Nucleus accumbens (tissue), 56 donors: ENCODE results near the gene ZNRF3.

ENCODE experiments used
- DNase-seq, 56 donors: peaks; one replicate each; lab custom pipeline; 2025; lab: John Stamatoyannopoulos, UW

The ZNRF3 gene

DNA sequence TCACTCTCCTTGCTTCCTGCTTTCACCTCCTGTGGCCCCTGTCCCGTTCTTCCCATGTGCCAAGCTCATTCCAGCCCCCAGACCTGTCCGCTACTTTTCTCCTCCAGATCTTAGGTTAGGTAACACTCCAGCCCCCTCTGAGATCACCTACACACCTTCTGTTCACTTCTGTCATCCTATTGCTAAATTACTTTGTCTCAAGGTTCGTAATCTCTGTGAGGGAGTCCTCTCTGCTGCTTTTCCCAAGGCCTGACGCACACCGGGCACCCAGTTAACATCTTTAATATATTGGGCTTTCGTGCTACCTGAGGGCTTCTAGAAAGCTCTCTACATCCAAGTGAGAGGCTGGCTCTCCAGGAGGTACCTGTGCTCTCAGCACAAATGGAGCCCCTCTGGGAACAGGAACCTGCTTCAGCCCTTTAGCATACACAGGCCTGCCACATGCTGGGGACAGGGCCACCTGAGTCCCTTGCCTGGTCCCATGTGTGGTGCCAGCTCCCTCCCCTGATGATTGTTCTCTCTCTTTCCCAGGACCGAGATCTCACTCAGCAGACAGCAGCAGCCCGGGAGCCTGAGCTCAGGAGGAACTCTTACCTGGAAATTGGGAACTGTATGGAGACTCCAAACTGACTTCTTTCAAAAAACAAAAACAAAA lies 169.8 kb downstream of the ZNRF3 start:
- DNase-seq: no peak

DNA sequence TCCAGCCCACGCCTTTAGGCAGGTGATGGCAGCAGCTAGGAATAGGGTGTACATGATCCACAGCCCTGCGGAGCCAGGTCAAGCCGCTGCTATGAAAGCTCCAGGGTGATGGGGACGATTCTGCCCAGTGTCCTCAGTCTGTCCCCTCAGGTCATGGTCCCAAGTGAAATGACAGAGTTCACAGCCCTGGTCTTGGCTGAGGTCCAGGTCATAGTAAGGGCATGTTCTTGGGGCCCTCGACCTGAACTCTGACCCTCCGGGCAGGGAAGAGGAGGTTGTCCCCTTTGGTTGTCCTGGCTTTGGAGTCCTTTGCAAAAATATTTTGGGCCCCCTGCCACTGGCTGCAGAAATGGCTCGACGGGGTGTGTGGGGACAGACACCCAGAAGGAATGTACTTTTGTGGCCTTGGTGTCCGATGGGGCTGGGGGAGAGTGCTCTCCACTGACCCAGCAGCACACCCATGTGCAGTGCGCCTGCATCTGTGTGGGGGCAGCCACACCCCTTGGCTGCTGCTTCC lies 170.9 kb downstream of the ZNRF3 start:
- no peak for DNase-seq

DNA sequence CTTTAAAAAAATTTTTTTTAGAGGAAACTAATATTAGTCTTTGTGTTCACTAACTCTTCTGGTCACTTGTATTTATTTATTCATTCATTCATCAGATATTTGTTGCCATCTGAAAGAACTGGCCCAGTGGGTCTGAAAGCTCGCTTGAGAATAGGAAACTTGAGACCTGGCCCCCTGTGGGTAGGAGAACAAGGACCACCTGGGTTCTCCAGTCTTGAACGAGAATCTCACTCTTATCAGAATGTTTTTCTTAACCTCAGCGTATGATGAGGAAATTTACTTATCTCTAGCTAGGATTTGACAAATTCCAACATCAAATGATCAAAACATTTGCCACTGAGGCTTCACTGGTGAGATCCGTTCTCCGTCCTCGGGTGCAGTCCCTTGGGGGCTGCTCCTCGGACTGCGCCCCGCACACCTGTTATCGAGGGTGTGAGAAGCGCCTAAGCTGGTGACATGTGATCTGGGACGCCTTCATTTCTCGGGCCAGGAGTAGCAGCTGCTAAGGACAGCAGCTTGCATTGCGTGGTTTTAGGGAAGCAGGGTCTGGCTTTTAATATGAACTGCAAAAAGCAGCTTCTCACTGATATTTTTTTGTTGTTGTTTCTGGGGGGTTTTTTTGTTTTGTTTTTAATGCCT lies 171.9 kb downstream of the ZNRF3 start:
- DNase-seq: no peak

DNA sequence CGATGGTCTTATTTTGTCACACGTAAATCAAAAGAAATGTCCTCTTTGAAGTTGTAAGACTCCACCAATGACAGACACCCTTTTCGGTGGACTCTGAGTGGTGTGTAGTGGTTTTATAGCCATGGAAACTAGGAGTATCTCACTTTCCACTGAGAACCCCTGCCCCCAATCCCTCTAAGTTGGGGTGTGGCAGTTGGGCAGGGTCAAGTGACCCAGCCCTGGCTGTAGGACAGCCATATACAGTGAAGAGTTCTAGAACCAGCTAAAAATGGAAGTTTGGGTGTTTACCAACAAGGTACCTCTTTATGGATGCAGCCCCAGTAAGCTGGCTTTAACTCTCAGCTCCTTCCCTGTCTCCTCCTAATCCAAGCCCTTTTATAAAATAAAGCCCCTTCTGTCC lies 173.1 kb downstream of the ZNRF3 start:
- no peak for DNase-seq

DNA sequence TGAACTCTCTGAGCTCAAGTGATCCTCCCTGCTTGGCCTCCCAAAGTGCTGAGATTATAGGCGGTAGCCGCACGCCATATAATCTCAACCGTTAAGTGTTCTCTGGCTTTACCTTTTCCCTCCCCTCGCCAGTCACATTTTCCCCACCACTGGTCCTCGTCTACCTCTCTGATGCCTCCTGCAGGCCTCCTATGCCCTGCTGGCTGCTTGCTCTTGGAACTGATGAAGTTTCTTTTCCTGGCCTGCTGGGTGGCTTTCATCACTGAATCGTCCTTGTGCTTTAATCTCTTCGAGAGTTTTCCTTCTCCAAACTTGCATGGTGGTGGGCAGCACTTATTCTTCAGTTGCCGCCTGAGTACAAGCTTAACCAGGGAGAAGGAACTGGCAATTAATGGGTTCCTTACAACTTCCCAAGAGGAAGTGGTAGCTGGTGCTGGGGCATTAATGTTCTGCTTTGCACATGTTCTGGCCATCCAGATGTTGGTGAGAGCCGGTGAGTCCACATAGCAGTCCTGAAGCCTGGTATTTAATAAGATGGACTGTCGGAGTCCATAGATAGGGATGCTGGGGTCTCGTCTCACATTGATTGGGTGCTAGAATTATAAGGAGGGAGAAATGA lies 177.0 kb downstream of the ZNRF3 start:
- DNase-seq: no peak

DNA sequence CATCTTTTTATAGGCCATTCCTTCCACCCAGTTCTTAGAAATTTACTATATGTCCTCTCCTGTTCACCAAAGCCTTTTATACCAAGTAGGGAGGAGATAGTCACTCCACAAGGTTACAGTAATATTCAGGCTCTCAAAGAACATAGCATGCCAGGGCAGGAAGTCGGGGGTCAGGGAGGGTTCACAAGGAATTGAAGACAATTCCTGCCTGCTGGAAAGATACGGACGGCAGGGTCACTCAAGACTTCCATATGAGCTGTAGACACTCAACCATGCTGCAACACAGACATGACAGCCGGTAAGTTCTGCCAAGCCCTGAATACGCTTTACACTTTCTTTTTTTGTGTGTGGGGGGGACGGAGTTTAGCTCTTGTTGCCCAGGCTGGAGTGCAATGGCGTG lies 177.6 kb downstream of the ZNRF3 start:
- DNase-seq: no peak

DNA sequence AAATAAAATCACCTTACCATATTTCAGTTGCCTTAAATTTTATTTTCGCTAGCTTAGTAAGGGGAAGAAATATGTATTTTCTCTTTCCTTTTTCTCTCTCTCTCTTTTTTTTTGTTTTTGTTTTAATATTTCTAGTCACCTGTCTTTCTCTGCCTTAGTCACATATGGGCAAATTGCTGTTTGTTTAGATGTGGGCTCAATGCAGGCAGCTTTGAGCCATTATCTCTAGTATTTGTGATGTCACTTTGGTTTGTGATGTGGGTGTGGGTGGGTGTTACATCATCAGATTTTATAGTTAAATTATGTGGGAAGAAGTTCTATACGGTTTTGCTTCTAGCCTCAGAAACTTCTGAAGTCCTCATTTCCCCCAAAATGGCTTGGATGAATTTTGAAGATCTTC lies 178.4 kb downstream of the ZNRF3 start, which contains the start of gene C22orf31:
Gene C22orf31 (minus strand): TSS at position 59 of the 400 bp plus-strand sequence. CDS start 39 bp downstream, at position 20.
- no peak for DNase-seq

DNA sequence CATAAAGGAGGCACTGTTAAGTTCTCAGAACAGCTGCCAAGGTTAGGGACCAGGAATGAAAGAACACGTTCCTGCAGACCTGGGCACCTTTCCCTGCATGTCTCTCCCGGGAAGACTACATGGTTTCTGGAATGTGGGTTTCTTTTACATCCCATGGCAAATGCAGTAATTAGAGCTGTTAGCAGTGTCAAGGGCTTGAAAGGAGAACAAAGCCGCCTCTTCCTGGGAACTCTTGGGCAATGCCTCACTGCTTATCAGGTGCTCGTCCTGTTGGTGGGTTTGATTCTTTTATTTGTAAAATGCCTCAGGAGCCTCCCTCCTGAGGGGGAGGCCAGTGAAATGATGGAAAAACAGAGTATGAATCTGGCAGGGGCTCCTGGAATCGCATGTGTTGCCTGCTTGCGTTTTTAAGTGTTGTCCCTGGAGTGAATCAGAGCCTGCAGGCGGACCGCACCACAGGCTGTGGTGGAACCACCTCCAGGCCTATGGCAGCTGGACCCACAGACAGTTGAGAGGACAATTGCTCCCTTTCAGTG lies 179.0 kb downstream of the ZNRF3 start:
- DNase-seq: no peak

DNA sequence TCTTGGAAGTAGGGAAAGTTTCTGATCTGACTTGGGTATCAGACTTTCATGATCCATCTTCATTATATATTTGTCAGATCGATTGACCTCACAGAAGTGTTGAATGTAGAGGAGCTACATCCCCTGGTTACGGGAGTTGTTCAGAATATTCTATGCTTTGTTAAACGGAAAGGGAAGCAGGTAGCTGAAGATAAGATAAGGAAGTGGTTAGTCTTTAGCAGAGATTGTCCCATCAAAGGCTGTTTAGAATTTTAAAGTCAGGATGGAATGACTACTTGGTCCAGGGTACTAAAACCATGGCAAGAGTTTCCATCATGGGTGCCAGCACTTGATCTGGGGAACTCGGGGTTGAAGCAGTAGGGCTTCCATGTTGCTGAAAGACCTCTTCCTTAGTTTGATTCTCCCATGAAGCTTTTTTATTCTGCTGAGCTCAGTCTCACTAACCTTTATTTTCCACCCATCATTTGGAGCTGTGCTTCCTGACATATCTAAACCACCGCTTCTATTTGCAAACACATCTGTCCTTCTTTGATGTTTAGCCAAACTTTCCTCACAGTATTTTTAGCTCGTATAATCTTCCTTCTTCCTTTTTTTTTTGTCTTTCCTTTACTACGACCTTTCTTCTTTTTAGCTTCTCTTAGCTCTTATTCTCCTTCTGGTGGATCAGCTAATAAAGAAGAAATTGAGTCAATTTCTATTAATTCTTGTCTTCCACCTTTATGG lies 182.3 kb downstream of the ZNRF3 start:
- no peak for DNase-seq

DNA sequence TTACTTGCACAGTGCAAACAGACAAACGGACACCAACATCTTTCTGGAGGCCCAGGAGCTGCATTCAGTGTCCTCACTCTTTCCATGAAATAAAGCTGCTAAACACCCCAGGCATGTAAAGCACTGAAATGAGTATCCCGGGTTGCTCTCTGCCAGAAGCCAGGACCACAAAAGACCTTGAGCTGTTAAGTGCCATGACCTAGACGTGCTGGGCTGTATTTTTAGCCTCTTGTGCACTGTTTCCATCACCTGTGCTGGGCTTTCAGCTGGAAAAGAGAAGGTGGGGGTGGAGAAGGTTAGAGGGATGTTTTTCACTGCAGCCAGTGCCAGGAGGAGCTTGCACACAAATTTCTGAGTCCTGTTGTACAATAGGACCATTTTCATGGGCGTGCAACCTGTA lies 186.1 kb downstream of the ZNRF3 start:
- DNase-seq: no peak

DNA sequence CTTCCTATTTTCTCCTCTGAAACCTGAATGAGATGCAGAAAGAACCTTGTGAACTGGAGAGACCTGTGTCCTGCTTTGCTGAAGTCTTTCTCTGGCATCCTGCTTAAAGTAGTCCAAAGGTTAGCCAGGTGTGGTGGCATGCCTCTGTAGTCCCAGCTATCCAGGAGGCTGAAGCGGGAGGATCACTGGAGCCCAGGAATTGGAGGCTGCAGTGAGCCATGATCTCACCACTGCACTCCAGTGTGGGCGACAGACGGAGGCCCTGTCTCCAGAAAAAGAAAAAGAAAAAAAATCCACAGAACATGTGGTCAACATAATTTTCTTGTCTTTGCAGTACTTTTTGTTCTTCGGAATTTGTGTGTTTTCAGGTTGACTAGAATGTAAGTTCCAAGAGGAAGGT lies 187.1 kb downstream of the ZNRF3 start:
- DNase-seq: no peak

DNA sequence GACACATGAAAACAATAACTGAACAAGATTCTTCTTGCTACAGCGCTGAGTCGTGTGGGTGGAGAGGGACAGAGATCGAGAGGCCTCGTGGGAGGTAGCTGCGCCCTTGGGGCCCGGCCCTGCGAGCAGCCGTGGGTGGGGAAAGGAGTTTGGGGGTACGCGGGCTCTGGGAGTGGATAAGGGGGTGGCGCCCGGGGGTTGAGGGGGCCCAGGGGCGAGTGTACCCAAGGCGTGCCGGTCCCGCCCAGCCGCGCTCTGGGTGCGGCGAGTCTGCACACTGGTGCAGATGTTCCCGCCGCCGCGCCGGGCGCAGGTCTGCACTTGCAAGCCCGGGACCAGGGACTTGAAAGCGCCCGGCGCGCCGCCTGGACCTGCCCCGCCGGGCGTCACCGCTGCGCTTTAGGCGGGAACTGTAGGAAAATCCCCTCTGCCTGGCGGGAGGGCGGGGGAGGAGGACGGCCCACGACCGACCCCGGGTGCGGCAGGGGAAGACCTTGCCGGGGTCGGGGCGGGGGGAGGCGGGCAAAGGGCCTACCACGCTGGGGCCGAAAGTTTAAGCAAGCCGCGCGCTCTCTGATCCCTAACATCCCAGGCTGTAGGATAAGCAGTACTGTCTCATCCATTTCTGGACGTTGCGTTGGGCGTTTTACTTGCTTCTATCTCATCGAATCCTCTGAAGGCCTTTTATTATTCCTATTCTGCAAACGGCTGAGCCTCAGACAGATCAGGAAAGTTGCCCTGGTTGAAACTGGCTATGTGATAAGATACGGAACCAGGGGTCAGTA lies 188.1 kb downstream of the ZNRF3 start:
- peak in 1 of 56 donors; percentile 19 for DNase-seq

DNA sequence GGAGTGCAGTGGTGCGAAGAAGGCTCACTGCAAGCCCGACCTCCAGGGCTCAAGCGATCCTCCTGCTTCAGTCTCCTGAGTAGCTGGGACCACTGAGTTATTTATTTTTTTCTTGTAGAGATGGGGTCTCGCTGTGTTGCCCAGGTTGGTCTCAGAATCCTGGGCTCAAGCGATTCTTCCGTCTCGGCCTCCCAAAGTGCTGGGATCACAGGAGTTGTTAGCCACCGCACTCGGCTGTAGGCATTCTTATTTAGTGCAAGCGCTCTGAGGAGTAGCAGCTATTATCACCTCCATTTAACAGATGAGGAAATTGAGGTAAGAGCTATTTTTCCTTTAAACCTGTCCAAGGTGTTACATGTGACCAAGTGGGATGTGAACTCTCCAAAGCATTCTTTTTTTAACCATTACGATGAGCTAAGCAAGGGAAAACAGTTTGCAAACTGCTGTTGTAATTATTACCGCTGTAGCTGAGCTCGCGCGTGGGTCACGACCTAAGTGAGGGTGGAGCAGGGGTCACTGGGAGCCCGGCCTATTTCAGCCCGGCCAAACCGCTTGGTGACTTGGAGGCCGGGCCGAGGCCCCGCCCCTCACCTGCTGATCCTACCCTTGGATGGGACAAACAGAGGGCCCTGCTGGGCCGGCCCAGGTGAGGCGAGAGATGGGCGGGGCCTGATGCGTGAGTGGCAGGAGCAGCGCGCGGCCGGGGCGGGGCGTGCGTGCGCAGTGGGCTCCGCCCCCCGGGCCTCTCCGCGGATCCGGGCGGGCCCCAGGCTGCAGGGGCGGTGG lies 189.0 kb downstream of the ZNRF3 start:
- DNase-seq: peak in 53 of 56 donors; percentile 14 to 88 (median 65)

DNA sequence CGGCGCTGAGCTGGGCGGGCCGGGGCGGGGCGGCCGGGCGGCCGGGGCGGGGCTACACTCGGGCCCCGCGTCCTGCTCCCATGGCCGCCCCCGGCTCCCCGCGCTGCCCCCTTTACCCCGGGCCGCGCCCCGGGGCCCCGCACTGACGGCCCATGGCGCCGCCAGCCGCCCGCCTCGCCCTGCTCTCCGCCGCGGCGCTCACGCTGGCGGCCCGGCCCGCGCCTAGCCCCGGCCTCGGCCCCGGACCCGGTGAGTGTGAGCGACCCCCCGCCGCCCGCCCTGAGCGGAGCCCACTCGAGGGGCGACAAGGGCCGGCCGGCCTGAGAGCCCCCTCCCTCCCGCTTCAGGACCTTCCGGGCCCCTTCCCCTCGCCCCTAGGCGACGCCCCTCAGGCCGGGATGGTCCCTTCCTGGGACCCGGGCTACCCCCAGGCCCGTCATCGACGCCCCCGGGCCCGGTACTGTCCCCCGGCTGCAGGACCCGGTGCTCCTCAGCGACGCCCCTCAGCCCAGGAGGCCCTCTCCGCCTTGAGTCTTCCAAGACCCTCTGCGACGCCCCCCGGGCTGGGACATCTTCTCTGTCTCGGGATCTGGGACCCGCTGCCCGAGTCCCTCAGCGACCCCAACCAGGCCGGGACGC lies 189.7 kb downstream of the ZNRF3 start, which contains the start of gene KREMEN1:
Gene KREMEN1 (plus strand): TSS at position 57 of the 639 bp plus-strand sequence. CDS start 96 bp downstream, at position 153.
- DNase-seq: peak in 3 of 56 donors; percentile 19 to 57 (median 38)

DNA sequence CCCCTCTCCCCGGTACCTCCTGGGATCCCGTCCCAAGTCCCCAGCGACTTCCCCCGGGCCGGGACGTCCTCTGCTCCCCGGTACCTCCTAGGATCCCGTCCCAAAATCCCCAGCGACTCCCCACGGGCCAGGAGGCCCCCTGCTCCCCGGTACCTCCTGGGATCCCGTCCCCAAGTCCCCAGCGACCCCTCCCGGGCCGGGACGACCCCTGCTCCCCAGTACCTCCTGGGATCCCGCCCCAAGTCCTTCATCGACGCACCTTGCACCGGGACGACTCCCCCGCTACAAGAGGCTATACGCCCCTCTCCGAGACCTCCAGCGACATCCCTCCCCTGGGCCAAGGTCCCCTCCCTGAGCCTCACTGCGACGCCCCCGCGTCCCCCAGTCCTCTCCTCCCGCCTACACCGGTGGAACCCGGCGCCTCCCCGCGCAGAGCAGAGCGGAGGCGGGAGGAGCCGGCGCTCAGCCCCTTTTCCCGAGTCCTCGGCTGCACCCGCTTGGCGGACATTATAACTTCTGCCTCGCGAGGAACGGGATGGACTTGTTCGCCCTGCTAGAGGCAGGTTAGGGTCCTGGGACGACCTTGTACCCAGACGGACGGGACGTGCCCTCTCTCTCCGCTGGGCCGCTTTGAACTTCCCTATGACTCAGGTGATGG lies 190.4 kb downstream of the ZNRF3 start:
- DNase-seq: peak in 16 of 56 donors; percentile 7 to 54 (median 18)

DNA sequence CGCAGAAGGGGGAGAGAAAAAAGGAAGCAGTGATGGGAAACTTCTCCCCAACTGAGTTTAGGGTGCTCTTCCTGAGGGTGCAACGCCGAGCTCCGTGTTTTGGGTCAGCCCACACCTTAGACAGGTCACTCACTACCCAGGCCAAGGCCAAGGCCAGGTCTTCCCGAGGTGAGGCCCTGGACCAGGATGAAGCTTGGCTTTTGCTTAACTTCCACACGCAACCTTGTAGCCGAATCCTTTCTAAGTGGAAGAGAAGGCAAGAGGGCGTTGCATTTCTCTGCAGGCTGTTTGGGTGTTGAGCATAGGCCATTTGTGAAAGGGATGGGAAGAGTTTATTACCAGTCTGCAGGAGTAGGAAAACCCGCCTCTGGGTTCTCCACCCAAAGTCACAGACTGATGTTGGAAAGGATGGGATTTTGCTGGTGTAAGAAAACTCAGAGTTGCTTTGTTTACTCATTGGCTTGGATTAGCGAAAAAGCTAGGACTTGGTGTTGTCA lies 191.0 kb downstream of the ZNRF3 start:
- DNase-seq: no peak

DNA sequence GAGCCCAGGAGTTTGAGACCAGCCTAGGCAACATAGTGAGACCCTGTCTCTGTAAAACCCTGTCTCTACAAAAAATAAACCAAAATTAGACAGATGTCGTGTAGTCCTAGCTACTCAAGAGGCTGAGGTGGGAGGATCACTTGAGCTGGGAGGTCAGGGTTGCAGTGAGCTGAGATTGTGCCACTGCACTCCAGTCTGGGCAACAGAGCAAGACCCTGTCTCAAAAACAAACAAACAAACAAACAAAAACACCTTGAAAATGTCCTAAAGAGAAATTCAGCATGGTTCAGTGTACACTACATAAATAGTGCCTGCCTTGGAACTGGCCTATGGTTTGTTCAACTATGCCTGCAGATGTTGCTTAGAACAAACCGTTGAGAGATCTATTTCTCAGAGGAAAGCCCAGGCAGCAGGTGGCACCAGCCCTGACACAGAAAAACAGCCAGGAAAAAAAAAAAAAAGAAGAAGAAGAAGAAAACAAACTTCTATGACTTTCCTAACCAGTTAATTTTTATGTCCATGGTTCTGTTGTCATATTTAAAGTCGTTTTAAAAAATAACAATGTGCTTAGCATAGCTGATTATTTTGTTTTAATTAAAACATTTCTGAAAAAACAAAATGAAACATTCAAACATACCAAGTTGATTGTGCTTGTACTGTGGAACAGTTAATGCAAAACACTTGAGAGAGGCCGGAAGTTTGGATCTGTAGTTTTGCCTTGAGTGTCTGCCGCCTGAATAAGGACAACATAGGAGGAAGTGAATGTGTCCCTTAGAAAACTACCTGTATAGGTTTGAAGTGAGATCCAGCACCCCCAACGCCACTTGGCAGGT lies 194.9 kb downstream of the ZNRF3 start:
- no peak for DNase-seq
